Neural progenitor cell (in vitro differentiated cells): ENCODE measurements around the gene NOXA1. TPM values are rescaled to one million over a fixed set of nuclear protein-coding genes. Genes with fewer than 3 reads are reported as not detected.

ENCODE experiments used
- DNase-seq: peaks from one replicate; pipeline ENCODE4 v3.0.0-alpha.2; 2016; ENCODE audit warnings: low spot score
- H2AFZ ChIP-seq: fragments of 200-600 bp; sonication (generic); replicated peaks from 2 replicates; pipeline ENCODE4 v1.6.1; 2016; ENCODE audit warnings: antibody characterized with exemption
- H3F3A ChIP-seq: fragments of 200-600 bp; sonication (generic); 2 replicates; pipeline ENCODE4 v1.6.1; 2016; ENCODE audit warnings: antibody characterized with exemption, low read depth
- H3K27ac ChIP-seq: fragments of 200-600 bp; sonication (generic); 2 replicates; pipeline ENCODE4 v1.5.1; 2016; ENCODE audit warnings: mild to moderate bottlenecking
- H3K27me3 ChIP-seq: fragments of 200-600 bp; sonication (generic); 2 replicates; pipeline ENCODE4 v1.6.1; 2016; ENCODE audit warnings: mild to moderate bottlenecking, moderate library complexity
- H3K36me3 ChIP-seq: fragments of 200-600 bp; sonication (generic); 2 replicates; pipeline ENCODE4 v1.5.1; 2016
- H3K4me1 ChIP-seq: fragments of 200-600 bp; sonication (generic); 2 replicates; pipeline ENCODE4 v1.6.1; 2016; ENCODE audit warnings: mixed run types
- H3K4me2 ChIP-seq: fragments of 200-600 bp; sonication (generic); 2 replicates; pipeline ENCODE4 v1.6.1; 2016
- H3K4me3 ChIP-seq: fragments of 200-600 bp; sonication (generic); 2 replicates; pipeline ENCODE4 v1.5.1; 2016
- H3K79me2 ChIP-seq: fragments of 200-600 bp; sonication (generic); 2 replicates; pipeline ENCODE4 v1.6.1; 2016; ENCODE audit warnings: low read depth
- H3K9ac ChIP-seq: fragments of 200-600 bp; sonication (generic); 2 replicates; pipeline ENCODE4 v1.6.1; 2016
- H3K9me3 ChIP-seq: fragments of 200-600 bp; sonication (generic); 2 replicates; pipeline ENCODE4 v1.5.1; 2016; ENCODE audit warnings: low read depth
- H4K20me1 ChIP-seq: fragments of 200-600 bp; sonication (generic); 2 replicates; pipeline ENCODE4 v1.6.1; 2016; ENCODE audit warnings: low read depth
- H3K27ac Mint-ChIP-seq: 3 replicates; pipeline ENCODE4 v1.8.0; 2021; ENCODE audit warnings: mixed read lengths
- H3K27me3 Mint-ChIP-seq: 2 replicates; pipeline ENCODE4 v1.8.0; 2022; ENCODE audit warnings: low read depth, mild to moderate bottlenecking, inconsistent platforms, moderate library complexity, mixed read lengths; ENCODE audit not compliant: insufficient read depth
- H3K36me3 Mint-ChIP-seq: 3 replicates; pipeline ENCODE4 v1.8.0; 2021; ENCODE audit warnings: mixed read lengths
- H3K4me1 Mint-ChIP-seq: 3 replicates; pipeline ENCODE4 v1.8.0; 2021; ENCODE audit warnings: mixed read lengths
- H3K4me3 Mint-ChIP-seq: 3 replicates; pipeline ENCODE4 v1.8.0; 2021; ENCODE audit warnings: mild to moderate bottlenecking, moderate library complexity, mixed read lengths
- H3K9me3 Mint-ChIP-seq: 3 replicates; pipeline ENCODE4 v1.8.0; 2020; ENCODE audit warnings: mixed read lengths
- CTCF ChIP-seq: fragments of 200-600 bp; sonication (generic); IDR thresholded peaks from 2 replicates; pipeline ENCODE4 v1.5.1; 2017; ENCODE audit warnings: antibody characterized with exemption, mild to moderate bottlenecking
- EZH2 ChIP-seq: fragments of 200-600 bp; sonication (generic); IDR thresholded peaks from 2 replicates; pipeline ENCODE4 v1.6.1; 2017; ENCODE audit warnings: antibody characterized with exemption, mild to moderate bottlenecking, moderate library complexity
- EZH2phosphoT487 ChIP-seq: fragments of 200-600 bp; sonication (generic); IDR thresholded peaks from 2 replicates; pipeline ENCODE4 v1.6.1; 2017; ENCODE audit warnings: antibody characterized with exemption
- total RNA-seq: library from RNA; depleted of rRNA; stranded (reverse); fragments of >200 nt; gene quantifications from 2 replicates; pipeline ENCODE4 v1.2.3, GENCODE V29; 2015; ENCODE audit warnings: low replicate concordance

NOXA1 gene
- total RNA-seq, 1 donor from 2014 or later, result 0.39 TPM

GRCh38 chr9:137429974-137430722 lies 7.0 kb downstream of the NOXA1 start:
- H3K4me1 ChIP-seq, result no peaks in the 10 kb centered on the region
- no peaks in the 10 kb centered on the region for H3K9me3 Mint-ChIP-seq
- no peak overlapping the region for H3K27ac ChIP-seq
- no peaks in the 10 kb centered on the region for H3K27me3 Mint-ChIP-seq
- H3F3A ChIP-seq, result no peaks in the 10 kb centered on the region
- H3K4me3 Mint-ChIP-seq, result no peak overlapping the region
- no peaks in the 10 kb centered on the region for H3K36me3 ChIP-seq
- no peak overlapping the region for H3K4me2 ChIP-seq
- H3K27me3 ChIP-seq, result peaks cover under 1% of the 10 kb centered on the region
- DNase-seq, result peak; percentile 47
- no peak overlapping the region for H3K27ac Mint-ChIP-seq
- no peaks in the 10 kb centered on the region for H3K4me1 Mint-ChIP-seq
- H3K4me3 ChIP-seq, result no peak overlapping the region
- no peaks in the 10 kb centered on the region for H3K79me2 ChIP-seq
- no peaks in the 10 kb centered on the region for H3K36me3 Mint-ChIP-seq
- H3K9ac ChIP-seq, result no peak overlapping the region
- H2AFZ ChIP-seq, result no peak overlapping the region
- no peaks in the 10 kb centered on the region for H4K20me1 ChIP-seq
- no peaks in the 10 kb centered on the region for H3K9me3 ChIP-seq
- TF ChIP-seq EZH2 (no peak), CTCF (no peak), EZH2phosphoT487 (no peak)

GRCh38 chr9:137430723-137431415 lies 7.7 kb downstream of the NOXA1 start:
- Histone ChIP-seq H3K4me1 (no peaks in the 10 kb centered on the region), H3K4me2 (no peak overlapping the region), H2AFZ (no peak overlapping the region), H3K27ac (no peak overlapping the region), H3F3A (no peaks in the 10 kb centered on the region), H3K79me2 (no peaks in the 10 kb centered on the region), H3K9ac (no peak overlapping the region), H3K4me3 (no peak overlapping the region), H3K36me3 (no peaks in the 10 kb centered on the region), H4K20me1 (no peaks in the 10 kb centered on the region), H3K27me3 (no peaks in the 10 kb centered on the region), H3K9me3 (no peaks in the 10 kb centered on the region)
- H3K4me3 Mint-ChIP-seq, result no peak overlapping the region
- no peak for TF ChIP-seq EZH2
- TF ChIP-seq CTCF, result no peak
- no peak for TF ChIP-seq EZH2phosphoT487
- H3K27ac Mint-ChIP-seq, result no peak overlapping the region
- no peaks in the 10 kb centered on the region for H3K9me3 Mint-ChIP-seq
- no peaks in the 10 kb centered on the region for H3K27me3 Mint-ChIP-seq
- H3K36me3 Mint-ChIP-seq, result no peaks in the 10 kb centered on the region
- no peaks in the 10 kb centered on the region for H3K4me1 Mint-ChIP-seq
- no peak for DNase-seq

GRCh38 chr9:137431416-137431931 lies 8.3 kb downstream of the NOXA1 start:
- Mint-ChIP-seq H3K27ac (no peak overlapping the region), H3K9me3 (no peaks in the 10 kb centered on the region), H3K4me1 (no peaks in the 10 kb centered on the region), H3K36me3 (no peaks in the 10 kb centered on the region), H3K4me3 (no peak overlapping the region), H3K27me3 (no peaks in the 10 kb centered on the region)
- H4K20me1 ChIP-seq, result no peaks in the 10 kb centered on the region
- no peak for DNase-seq
- no peaks in the 10 kb centered on the region for H3K4me1 ChIP-seq
- no peaks in the 10 kb centered on the region for H3K36me3 ChIP-seq
- no peak overlapping the region for H3K27ac ChIP-seq
- H2AFZ ChIP-seq, result no peak overlapping the region
- H3K9ac ChIP-seq, result no peak overlapping the region
- no peaks in the 10 kb centered on the region for H3K27me3 ChIP-seq
- H3K4me3 ChIP-seq, result no peak overlapping the region
- H3F3A ChIP-seq, result no peaks in the 10 kb centered on the region
- no peak overlapping the region for H3K4me2 ChIP-seq
- no peaks in the 10 kb centered on the region for H3K79me2 ChIP-seq
- H3K9me3 ChIP-seq, result no peaks in the 10 kb centered on the region
- TF ChIP-seq EZH2 (no peak), EZH2phosphoT487 (no peak), CTCF (no peak)
